Ectodermal cell (in vitro differentiated cells): ENCODE data around the gene PPAN. TPM values are rescaled to one million over a fixed set of nuclear protein-coding genes. Genes with fewer than 3 reads are reported as not detected.

Experiments used
- H3K27ac ChIP-seq: 2 replicates; pipeline ENCODE4 v1.7.0; 2013; ENCODE audit warnings: mild to moderate bottlenecking, low read depth, low read length; ENCODE audit not compliant: insufficient read depth, poor library complexity, severe bottlenecking
- H3K27me3 ChIP-seq: 2 replicates; pipeline ENCODE4 v1.7.0; 2013; ENCODE audit warnings: mild to moderate bottlenecking, low read length; ENCODE audit not compliant: insufficient read depth, control insufficient read depth, poor library complexity, severe bottlenecking
- H3K36me3 ChIP-seq: one replicate; pipeline ENCODE4 v1.7.0; 2013; ENCODE audit warnings: low read length; ENCODE audit not compliant: control insufficient read depth, insufficient read depth
- H3K4me1 ChIP-seq: one replicate; pipeline ENCODE4 v1.7.0; 2013; ENCODE audit warnings: low read length; ENCODE audit not compliant: control insufficient read depth, insufficient read depth
- H3K4me3 ChIP-seq: 2 replicates; pipeline ENCODE4 v1.7.0; 2013; ENCODE audit warnings: low read depth, low read length, control low read depth; ENCODE audit not compliant: insufficient read depth
- H3K9me3 ChIP-seq: 2 replicates; pipeline ENCODE4 v1.7.0; 2013; ENCODE audit warnings: mild to moderate bottlenecking, low read length, moderate library complexity; ENCODE audit not compliant: control insufficient read depth
- WGBS, 2 experiments: methylation state at CpG; one replicate each; pipeline ENCODE4 v1.1.7; 2013; ENCODE audit warnings: missing lambda C conversion rate in 2 of 2; 5-methylcytosine and 5-hydroxymethylcytosine counted together
- polyA plus RNA-seq, 4 experiments: library from polyadenylated mRNA; stranded (reverse); fragments of 50-300 nt; gene quantifications; one replicate each; pipeline ENCODE4 v1.2.3, GENCODE V29; 2013

Gene PPAN
- polyA plus RNA-seq (2013, experiment 1 of 4) = 42.5 TPM
- polyA plus RNA-seq (2013, experiment 2 of 4) = 44.5 TPM
- 37.6 TPM for polyA plus RNA-seq (2013, experiment 3 of 4)
- polyA plus RNA-seq (2013, experiment 4 of 4) = 35.0 TPM

GRCh38 chr19:10106100-10106936 is at the start of gene PPAN:
PPAN (plus strand) TSS chr19:10106362; CDS start chr19:10106395, 33 bp downstream.
- Histone ChIP-seq H3K36me3 (peaks cover 29% of the 10 kb centered on the region), H3K4me1 (peaks cover 5% of the 10 kb centered on the region), H3K4me3 (peak within 1 kb of the TSS; percentile 73), H3K27me3 (no peaks in the 10 kb centered on the region), H3K27ac (no peak within 1 kb of the TSS), H3K9me3 (no peaks in the 10 kb centered on the region)
- 1% methylated on average over 71 of the region's 71 CpGs for WGBS, 2 experiments

GRCh38 chr19:10061717-10062310 is 44.3 kb upstream of the PPAN start:
- Histone ChIP-seq H3K27me3 (no peaks in the 10 kb centered on the region), H3K4me3 (no peak overlapping the region), H3K9me3 (no peaks in the 10 kb centered on the region), H3K27ac (no peak overlapping the region), H3K36me3 (no peaks in the 10 kb centered on the region), H3K4me1 (no peaks in the 10 kb centered on the region)
- 36 to 41% methylated on average over 16 to 19 of the region's 21 CpGs for WGBS, 2 experiments

GRCh38 chr19:10068205-10068604 is 38.0 kb upstream of the PPAN start:
- no peaks in the 10 kb centered on the region for H3K4me1 ChIP-seq

GRCh38 chr19:10069046-10069445 is 37.1 kb upstream of the PPAN start:
- no peak overlapping the region for H3K27ac ChIP-seq
- 81 to 86% methylated on average over 6 of the region's 6 CpGs for WGBS, 2 experiments

More at GRCh38 chr19:10068205-10068604, 38.0 kb upstream of the PPAN start:
- no peak overlapping the region for H3K27ac ChIP-seq
- no peaks in the 10 kb centered on the region for H3K27me3 ChIP-seq
- H3K4me3 ChIP-seq = no peak overlapping the region
- WGBS, 2 experiments = 86 to 89% methylated on average over 4 of the region's 4 CpGs
- H3K9me3 ChIP-seq = no peaks in the 10 kb centered on the region
- H3K36me3 ChIP-seq = no peaks in the 10 kb centered on the region

GRCh38 chr19:10070730-10071446 is 35.3 kb upstream of the PPAN start:
- 89 to 92% methylated on average over 22 of the region's 22 CpGs for WGBS, 2 experiments
- Histone ChIP-seq H3K27ac (no peak overlapping the region), H3K27me3 (no peaks in the 10 kb centered on the region), H3K4me3 (no peak overlapping the region), H3K9me3 (no peaks in the 10 kb centered on the region), H3K36me3 (no peaks in the 10 kb centered on the region), H3K4me1 (no peaks in the 10 kb centered on the region)

More at GRCh38 chr19:10069046-10069445, 37.1 kb upstream of the PPAN start:
- Histone ChIP-seq H3K27me3 (no peaks in the 10 kb centered on the region), H3K4me3 (no peak overlapping the region), H3K36me3 (no peaks in the 10 kb centered on the region), H3K9me3 (no peaks in the 10 kb centered on the region), H3K4me1 (no peaks in the 10 kb centered on the region)

- H3K4me3 ChIP-seq = no peak overlapping the region
- no peaks in the 10 kb centered on the region for H3K9me3 ChIP-seq
- H3K36me3 ChIP-seq = no peaks in the 10 kb centered on the region
- H3K27ac ChIP-seq = no peak overlapping the region
- no peaks in the 10 kb centered on the region for H3K4me1 ChIP-seq
- H3K27me3 ChIP-seq = peaks cover 10% of the 10 kb centered on the region
- WGBS, 2 experiments = 73 to 78% methylated on average over 2 of the region's 2 CpGs
These were observed 32.0 kb upstream of the PPAN start for GRCh38 chr19:10074153-10074552.

GRCh38 chr19:10076535-10076934 is 29.6 kb upstream of the PPAN start:
- H3K27ac ChIP-seq = no peak overlapping the region
- H3K9me3 ChIP-seq = no peaks in the 10 kb centered on the region
- H3K27me3 ChIP-seq = peaks cover 13% of the 10 kb centered on the region
- no peaks in the 10 kb centered on the region for H3K4me1 ChIP-seq
- H3K36me3 ChIP-seq = no peaks in the 10 kb centered on the region
- 81% methylated on average over 6 of the region's 6 CpGs for WGBS, 2 experiments
- no peak overlapping the region for H3K4me3 ChIP-seq

GRCh38 chr19:10078329-10078728 is 27.8 kb upstream of the PPAN start:
- H3K36me3 ChIP-seq = no peaks in the 10 kb centered on the region
- WGBS, 2 experiments = 85 to 87% methylated on average over 8 of the region's 8 CpGs
- no peaks in the 10 kb centered on the region for H3K9me3 ChIP-seq
- peaks cover 18% of the 10 kb centered on the region for H3K27me3 ChIP-seq
- no peak overlapping the region for H3K4me3 ChIP-seq
- no peak overlapping the region for H3K27ac ChIP-seq
- H3K4me1 ChIP-seq = no peaks in the 10 kb centered on the region

GRCh38 chr19:10079031-10079453 is 27.1 kb upstream of the PPAN start:
- Histone ChIP-seq H3K4me3 (no peak overlapping the region), H3K36me3 (no peaks in the 10 kb centered on the region), H3K9me3 (no peaks in the 10 kb centered on the region), H3K4me1 (no peaks in the 10 kb centered on the region), H3K27me3 (peaks cover 22% of the 10 kb centered on the region), H3K27ac (no peak overlapping the region)
- 81% methylated on average over 7 of the region's 7 CpGs for WGBS, 2 experiments

- 78 to 81% methylated on average over 9 of the region's 9 CpGs for WGBS, 2 experiments
- Histone ChIP-seq H3K4me3 (no peak overlapping the region), H3K4me1 (peaks cover 4% of the 10 kb centered on the region), H3K27me3 (peaks cover 44% of the 10 kb centered on the region), H3K36me3 (no peaks in the 10 kb centered on the region), H3K9me3 (no peaks in the 10 kb centered on the region), H3K27ac (no peak overlapping the region)
These were observed 22.3 kb upstream of the PPAN start for GRCh38 chr19:10083911-10084310.
